Mesendoderm (in vitro differentiated cells): ENCODE data around the gene LRRC4B.

ENCODE experiments used
- DNase-seq: peaks from one replicate; pipeline ENCODE4 v3.0.0; 2013
- H2AK5ac ChIP-seq: 2 replicates; pipeline ENCODE4 v1.6.1; 2013; ENCODE audit warnings: low read length, inconsistent platforms
- H2BK120ac ChIP-seq: 2 replicates; pipeline ENCODE4 v1.6.1; 2013; ENCODE audit warnings: low read depth, mild to moderate bottlenecking, low read length, moderate library complexity, mixed read lengths
- H2BK15ac ChIP-seq: replicated peaks from 2 replicates; pipeline ENCODE4 v1.6.1; 2013; ENCODE audit warnings: low read depth, mild to moderate bottlenecking, moderate library complexity
- H2BK5ac ChIP-seq: 2 replicates; pipeline ENCODE4 v1.6.1; 2013; ENCODE audit warnings: low read length, inconsistent platforms
- H3K18ac ChIP-seq: 2 replicates; pipeline ENCODE4 v1.6.1; 2013; ENCODE audit warnings: mild to moderate bottlenecking, low read length, mixed read lengths
- H3K23ac ChIP-seq: one replicate; pipeline ENCODE4 v1.6.1; 2013; ENCODE audit warnings: low read length
- H3K27ac ChIP-seq: 2 replicates; pipeline ENCODE4 v1.5.1; 2013; ENCODE audit warnings: low read depth, mild to moderate bottlenecking, inconsistent platforms, low read length, moderate library complexity
- H3K27me3 ChIP-seq: 2 replicates; pipeline ENCODE4 v1.6.1; 2013; ENCODE audit warnings: low read length, control low read depth, mild to moderate bottlenecking, inconsistent platforms; ENCODE audit not compliant: insufficient read depth, poor library complexity
- H3K36me3 ChIP-seq: 2 replicates; pipeline ENCODE4 v1.6.1; 2013; ENCODE audit warnings: low read length, inconsistent platforms; ENCODE audit not compliant: control insufficient read depth, insufficient read depth
- H3K4ac ChIP-seq: one replicate; pipeline ENCODE4 v1.6.1; 2013; ENCODE audit warnings: low read depth, mild to moderate bottlenecking, low read length, moderate library complexity
- H3K4me1 ChIP-seq: 2 replicates; pipeline ENCODE4 v1.6.1; 2013; ENCODE audit warnings: low read depth, low read length, inconsistent platforms; ENCODE audit not compliant: control insufficient read depth
- H3K4me2 ChIP-seq: 2 replicates; pipeline ENCODE4 v1.6.1; 2013; ENCODE audit warnings: low read length
- H3K4me3 ChIP-seq: 2 replicates; pipeline ENCODE4 v1.5.1; 2013; ENCODE audit warnings: mild to moderate bottlenecking, low read length
- H3K56ac ChIP-seq: one replicate; pipeline ENCODE4 v1.6.1; 2013; ENCODE audit warnings: low read length
- H3K79me1 ChIP-seq: 2 replicates; pipeline ENCODE4 v1.6.1; 2013; ENCODE audit warnings: low read length, inconsistent platforms
- H3K79me2 ChIP-seq: 2 replicates; pipeline ENCODE4 v1.6.1; 2013; ENCODE audit warnings: mild to moderate bottlenecking, low read length; ENCODE audit not compliant: control insufficient read depth, insufficient read depth
- H3K9ac ChIP-seq: 2 replicates; pipeline ENCODE4 v1.6.1; 2013; ENCODE audit warnings: low read length, inconsistent platforms
- H4K5ac ChIP-seq: one replicate; pipeline ENCODE4 v1.6.1; 2013; ENCODE audit warnings: low read length
- H4K8ac ChIP-seq: one replicate; pipeline ENCODE4 v1.6.1; 2013; ENCODE audit warnings: low read depth, mild to moderate bottlenecking, control low read depth, low read length, moderate library complexity
- WGBS: extraction: QIAGEN DNeasy Blood & Tissue Kit; methylation state at CpG from one replicate; pipeline ENCODE4 v1.1.7; 2013; ENCODE audit warnings: low lambda C conversion rate, missing lambda C conversion rate; ENCODE audit not compliant: insufficient coverage; ENCODE audit errors: extremely low coverage; 5-methylcytosine and 5-hydroxymethylcytosine counted together

LRRC4B gene

DNA sequence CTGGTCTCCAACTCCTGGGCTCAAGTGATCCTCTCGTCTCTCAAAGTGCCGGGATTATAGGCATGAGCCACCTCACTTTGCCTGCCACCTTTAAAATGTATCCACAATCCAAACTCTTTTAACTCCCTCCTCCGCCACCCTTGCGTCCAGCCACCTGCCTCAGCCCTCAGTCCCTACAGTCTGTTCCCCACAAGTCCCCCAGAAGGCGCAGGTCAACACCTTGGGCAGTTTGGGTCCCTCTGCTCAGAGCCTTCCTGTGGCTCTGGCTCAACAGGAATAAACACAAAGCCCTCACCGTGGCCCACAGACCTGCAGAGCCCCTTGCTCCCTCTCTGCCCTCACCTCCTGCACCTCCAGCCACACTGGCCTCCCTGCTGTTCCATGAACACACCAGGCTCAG, 99.4 kb downstream of the LRRC4B start:
- Histone ChIP-seq H3K23ac (no peak overlapping the region), H3K79me2 (no peaks in the 10 kb centered on the region), H3K4me1 (no peaks in the 10 kb centered on the region), H3K79me1 (no peaks in the 10 kb centered on the region), H4K8ac (no peak overlapping the region), H3K4ac (no peak overlapping the region), H2BK5ac (no peak overlapping the region), H2BK15ac (no peak overlapping the region), H3K9ac (no peak overlapping the region), H2AK5ac (no peak overlapping the region), H3K27me3 (no peaks in the 10 kb centered on the region), H3K27ac (no peak overlapping the region), H3K36me3 (no peaks in the 10 kb centered on the region), H3K4me2 (no peak overlapping the region), H4K5ac (no peak overlapping the region), H2BK120ac (no peak overlapping the region), H3K4me3 (no peak overlapping the region), H3K18ac (no peak overlapping the region), H3K56ac (no peak overlapping the region)
- no peak for DNase-seq
- WGBS, result no CpG with 5 or more reads among the region's 6 CpGs

DNA sequence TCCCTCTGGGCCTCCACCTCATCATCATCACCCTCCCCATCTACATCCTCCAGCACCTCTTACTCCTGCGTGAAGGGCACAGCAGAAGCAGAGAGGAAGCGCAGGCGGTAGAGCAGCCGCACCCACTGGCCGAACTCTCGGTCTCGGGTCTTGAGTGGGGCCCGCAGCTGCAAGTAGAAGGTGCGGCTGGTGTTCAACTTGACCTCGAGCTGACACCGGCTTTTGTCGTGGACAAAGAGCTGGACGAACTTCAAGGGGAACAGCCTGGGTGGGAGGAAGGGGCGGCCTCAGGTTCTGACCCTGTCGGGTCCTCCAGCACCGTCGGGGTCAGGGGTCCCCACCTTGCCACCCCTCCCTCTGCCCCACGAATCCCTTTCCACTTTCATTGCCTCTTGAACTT, 100.7 kb downstream of the LRRC4B start:
- Histone ChIP-seq H3K18ac (no peak overlapping the region), H3K36me3 (no peaks in the 10 kb centered on the region), H3K4me3 (no peak overlapping the region), H3K4me2 (no peak overlapping the region), H4K5ac (no peak overlapping the region), H3K27ac (no peak overlapping the region), H3K79me1 (no peaks in the 10 kb centered on the region), H2BK5ac (no peak overlapping the region), H3K56ac (no peak overlapping the region), H2BK120ac (no peak overlapping the region), H3K4me1 (no peaks in the 10 kb centered on the region), H2AK5ac (no peak overlapping the region), H3K23ac (no peak overlapping the region), H3K27me3 (no peaks in the 10 kb centered on the region), H3K4ac (no peak overlapping the region), H3K9ac (no peak overlapping the region), H4K8ac (no peak overlapping the region), H3K79me2 (no peaks in the 10 kb centered on the region), H2BK15ac (no peak overlapping the region)
- DNase-seq, result no peak
- no CpG with 5 or more reads among the region's 18 CpGs for WGBS
